PFSK-1 (cell line): ENCODE measurements around the gene ZIM2.

Experiments
- FOXP2 ChIP-seq: optimal IDR thresholded peaks from 2 replicates; pipeline ENCODE3; 2011; ENCODE audit warnings: borderline replicate concordance, control low read depth, inconsistent platforms; ENCODE audit not compliant: insufficient read depth; ENCODE audit errors: extremely low read length, extremely low read depth
- POLR2AphosphoS5 ChIP-seq: IDR thresholded peaks from 2 replicates; pipeline ENCODE4 v1.6.1; 2012; ENCODE audit warnings: low read depth, mild to moderate bottlenecking, control low read depth, low read length, moderate library complexity
- REST ChIP-seq, 2 experiments: IDR thresholded peaks; 2 replicates each; pipeline versions ENCODE4 v1.6.1 to v1.8.0; 2011 to 2012; ENCODE audit warnings: low read depth in 2 of 2, low read length in 2 of 2, control low read depth in 1 of 2, inconsistent platforms in 1 of 2, mild to moderate bottlenecking in 1 of 2, moderate library complexity in 1 of 2; ENCODE audit not compliant: insufficient read depth in 1 of 2
- TAF1 ChIP-seq: IDR thresholded peaks from 2 replicates; pipeline ENCODE4 v1.6.1; 2012; ENCODE audit warnings: low read length, control low read depth, borderline replicate concordance; ENCODE audit not compliant: insufficient read depth

GRCh38 chr19:56839652-56840450 is 675 bp downstream of the ZIM2 start:
- TF ChIP-seq FOXP2: no peak
- TF ChIP-seq REST (IDR thresholded peaks at IDR 0.05; ENCODE audit: insufficient read depth in 1 of 2, low read depth in 2 of 2, low read length in 2 of 2): no peak
- TF ChIP-seq POLR2AphosphoS5: no peak
- TF ChIP-seq TAF1: no peak
